MCF 10A (cell line): ENCODE measurements around the gene DCTN4. TPM values are rescaled to one million over a fixed set of nuclear protein-coding genes. Genes with fewer than 3 reads are reported as not detected.
A peak's percentile ranks its signal among the peaks of the same experiment; 100 is the strongest.
"Not testable (repeated sequence)": the region's sequence is repeated elsewhere in the genome, so short reads cannot be mapped to it uniquely, and the experiment has no call there.

ENCODE experiments used
- BruUV-seq: library from RNA; stranded (reverse); fragments of 400-500 nt; replicated peaks from 2 replicates; lab custom pipeline; 2021; lab: Mats Ljungman, UMichigan
- CTCF ChIA-PET: fragments of 300-600 bp; sonication (Branson Sonifier 250); formaldehyde crosslinking; extraction: SDS; loops from one replicate; lab custom pipeline; 2021; ENCODE audit warnings: antibody characterized with exemption, inconsistent platforms; lab: Yijun Ruan, JAX
- POLR2A ChIA-PET: fragments of 300-600, 350-650 bp; sonication (Branson Sonifier 250); formaldehyde crosslinking; extraction: SDS; loops from one replicate; lab custom pipeline; 2020; ENCODE audit warnings: antibody characterized with exemption, inconsistent platforms; lab: Yijun Ruan, JAX
- DNase-seq: peaks from one replicate; pipeline ENCODE4 v3.0.0-alpha.2; 2018; ENCODE audit not compliant: unreplicated experiment
- H3K27ac Mint-ChIP-seq: one replicate; pipeline ENCODE4 v1.8.0; 2022; ENCODE audit warnings: mild to moderate bottlenecking, low read depth, mixed read lengths; ENCODE audit not compliant: unreplicated experiment
- H3K27me3 Mint-ChIP-seq: one replicate; pipeline ENCODE4 v1.8.0; 2022; ENCODE audit warnings: mixed read lengths; ENCODE audit not compliant: insufficient read depth, unreplicated experiment
- H3K36me3 Mint-ChIP-seq: one replicate; pipeline ENCODE4 v1.8.0; 2022; ENCODE audit warnings: mild to moderate bottlenecking, moderate library complexity, mixed read lengths; ENCODE audit not compliant: insufficient read depth, unreplicated experiment
- H3K4me1 Mint-ChIP-seq: one replicate; pipeline ENCODE4 v1.8.0; 2022; ENCODE audit warnings: mixed read lengths; ENCODE audit not compliant: insufficient read depth, unreplicated experiment
- H3K4me3 Mint-ChIP-seq: one replicate; pipeline ENCODE4 v1.8.0; 2022; ENCODE audit warnings: mild to moderate bottlenecking, moderate library complexity, mixed read lengths; ENCODE audit not compliant: unreplicated experiment
- H3K9me3 Mint-ChIP-seq: one replicate; pipeline ENCODE4 v1.8.0; 2022; ENCODE audit warnings: mixed read lengths; ENCODE audit not compliant: unreplicated experiment
- CTCF ChIP-seq: fragments of 200-600 bp; IDR thresholded peaks from one replicate; pipeline ENCODE4 v1.8.0; 2022; ENCODE audit warnings: antibody characterized with exemption, mild to moderate bottlenecking; ENCODE audit not compliant: unreplicated experiment
- intact Hi-C: fragments of 100-400 bp; cut with micrococcal nuclease; formaldehyde crosslinking; loops from 2 replicates; pipeline ENCODE4 v1.14.1; 2022
- total RNA-seq: library from RNA; stranded (reverse); gene quantifications from 2 replicates; pipeline ENCODE4 v1.2.3, GENCODE V29; 2022

Gene DCTN4
- total RNA-seq, 1 experiment from 2014 or later, result 143 TPM

GRCh38 chr5:150751096-150751891 lies 7.5 kb downstream of the DCTN4 start:
- H3K9me3 Mint-ChIP-seq, result no peaks in the 10 kb centered on the region
- H3K4me3 Mint-ChIP-seq, result no peak overlapping the region
- TF ChIP-seq CTCF, result no peak
- H3K27me3 Mint-ChIP-seq, result no peaks in the 10 kb centered on the region
- POLR2A ChIA-PET, result interaction anchor here (1.2 to 18.2 kb wide), 8 partner anchors 10 to 50 kb away, joined by 3 to 541 read pairs (median 7); partner anchors contain the start of genes RBM22 and SMIM3
- intact Hi-C loops, result no loop called here
- peaks cover 76% of the 10 kb centered on the region for H3K36me3 Mint-ChIP-seq
- no TSS peak for BruUV-seq
- H3K27ac Mint-ChIP-seq, result peak overlapping the region; percentile 16
- no peak for DNase-seq
- CTCF ChIA-PET, result interaction anchor here (0.6 to 18.3 kb wide), 8 partner anchors 10 to 404 kb away, joined by 3 to 348 read pairs (median 7); partner anchors contain the start of genes RBM22 and SMIM3
- H3K4me1 Mint-ChIP-seq, result peaks cover 8% of the 10 kb centered on the region

- POLR2A ChIA-PET, result interaction anchor here (1.7 to 18.2 kb wide), 6 partner anchors 8 to 49 kb away, joined by 5 to 541 read pairs (median 10); partner anchors contain the start of genes DCTN4, RBM22 and SMIM3
- intact Hi-C loops, result no loop called here
- H3K27me3 Mint-ChIP-seq, result no peaks in the 10 kb centered on the region
- peaks cover 7% of the 10 kb centered on the region for H3K4me1 Mint-ChIP-seq
- BruUV-seq, result no TSS peak
- H3K4me3 Mint-ChIP-seq, result no peak overlapping the region
- no peak for TF ChIP-seq CTCF
- H3K27ac Mint-ChIP-seq, result no peak overlapping the region
- CTCF ChIA-PET, result interaction anchor here (0.6 to 18.3 kb wide), 6 partner anchors 9 to 97 kb away, joined by 3 to 348 read pairs (median 8); partner anchors contain the start of genes RBM22 and SMIM3
- H3K36me3 Mint-ChIP-seq, result peaks cover 67% of the 10 kb centered on the region
- H3K9me3 Mint-ChIP-seq, result no peaks in the 10 kb centered on the region
- no peak for DNase-seq
Observed at GRCh38 chr5:150750469-150750868, 8.3 kb downstream of the DCTN4 start.

GRCh38 chr5:150743142-150743488 lies 15.7 kb downstream of the DCTN4 start:
- ChIA-PET POLR2A (interaction anchor here (0.7 to 3.3 kb wide), 3 partner anchors 16 to 1296 kb away, joined by 3 to 21 read pairs (median 4); partner anchors contain the start of gene DCTN4), CTCF (interaction anchor here (0.8 to 1.2 kb wide), 2 partner anchors 16 to 155 kb away, joined by 3 read pairs; no protein-coding TSS in a partner anchor)
- Mint-ChIP-seq H3K4me1 (peaks cover 27% of the 10 kb centered on the region), H3K36me3 (peaks cover 41% of the 10 kb centered on the region)
- H3K27me3 Mint-ChIP-seq, H3K27ac Mint-ChIP-seq, DNase-seq, intact Hi-C loops, H3K4me3 Mint-ChIP-seq, H3K9me3 Mint-ChIP-seq, BruUV-seq: not testable (repeated sequence)

GRCh38 chr5:150742455-150743141 lies 16.2 kb downstream of the DCTN4 start:
- BruUV-seq, H3K27me3 Mint-ChIP-seq: not testable (repeated sequence)
- H3K4me1 Mint-ChIP-seq, result peaks cover 32% of the 10 kb centered on the region

More at GRCh38 chr5:150742455-150743141, 16.2 kb downstream of the DCTN4 start:
- H3K27ac Mint-ChIP-seq, H3K9me3 Mint-ChIP-seq, DNase-seq, intact Hi-C loops, H3K4me3 Mint-ChIP-seq: not testable (repeated sequence)
- ChIA-PET CTCF (interaction anchor here (0.8 to 1.8 kb wide), 8 partner anchors 36 to 292 kb away, joined by 3 to 9 read pairs (median 6); partner anchors contain the start of genes IRGM, RBM22 and SMIM3), POLR2A (interaction anchor here (0.7 to 3.3 kb wide), 4 partner anchors 16 to 1295 kb away, joined by 3 to 21 read pairs (median 6); partner anchors contain the start of gene DCTN4)
- peaks cover 44% of the 10 kb centered on the region for H3K36me3 Mint-ChIP-seq
